ENCODE results near the gene ZNF565. TPM values are rescaled to one million over a fixed set of nuclear protein-coding genes. Genes with fewer than 3 reads are reported as not detected.

Gene ZNF565
- total RNA-seq, 1 experiment from 2014 or later = 4.9 TPM

- intact Hi-C loops (cut with micrococcal nuclease; ENCODE audit: unreplicated experiment) = no loop called here
- Histone ChIP-seq H3K27ac (ENCODE audit: low read length) (no peak overlapping the region), H3K27me3 (ENCODE audit: control insufficient read depth, insufficient read depth, low read length) (no peaks in the 10 kb centered on the region), H3K4me3 (ENCODE audit: low read depth in 2 of 2, low read length in 2 of 2) (no peak overlapping the region), H3K9me3 (ENCODE audit: control insufficient read depth, insufficient read depth, low read depth, low read length) (no peaks in the 10 kb centered on the region), H3K36me3 (ENCODE audit: control insufficient read depth, insufficient read depth, low read length) (no peaks in the 10 kb centered on the region), H3K4me1 (ENCODE audit: control insufficient read depth, insufficient read depth, low read length) (no peaks in the 10 kb centered on the region)
- POLR2A ChIA-PET = no interaction called here
- no TSS peak for BruUV-seq (replicated peaks)
- CTCF ChIA-PET = no interaction called here
- in situ Hi-C loops (cut with HindIII; ENCODE audit: low pct_unique_long_range_greater_than_20kb, low sequenced_read_pairs) = no loop called here
- DNase-seq (ENCODE audit: low read depth, low spot score) = no peak
- no peak for TF ChIP-seq REST (IDR thresholded peaks at IDR 0.05; ENCODE audit: insufficient read depth in 1 of 2, low read depth in 2 of 2, low read length in 1 of 2)
- no peak for TF ChIP-seq POLR2AphosphoS5 (IDR thresholded peaks at IDR 0.05; ENCODE audit: low read depth, low read length)
- TF ChIP-seq SIN3A (IDR thresholded peaks at IDR 0.05; ENCODE audit: borderline replicate concordance, insufficient read depth, low read depth, low read length) = no peak
- no peak for TF ChIP-seq TCF7L2 (IDR thresholded peaks at IDR 0.05; ENCODE audit: low read depth, low read length)
- TF ChIP-seq CTCF (IDR thresholded peaks at IDR 0.05) = no peak
- ATAC-seq = no peak
Measured at GRCh38 chr19:36209372-36209771, 5.1 kb downstream of the ZNF565 start.

GRCh38 chr19:36207605-36208252 lies 6.7 kb downstream of the ZNF565 start:
- POLR2A ChIA-PET = interaction anchor here (0.6 kb wide), 1 partner anchor 93 kb away, joined by 10 read pairs; the partner anchor contains the start of gene POLR2I
- in situ Hi-C loops (cut with HindIII; ENCODE audit: low pct_unique_long_range_greater_than_20kb, low sequenced_read_pairs) = no loop called here

More at GRCh38 chr19:36207605-36208252, 6.7 kb downstream of the ZNF565 start:
- DNase-seq (ENCODE audit: low read depth, low spot score) (no peak), ATAC-seq (no peak)
- CTCF ChIA-PET = interaction anchor here (0.6 kb wide), 1 partner anchor 22 kb away, joined by 6 read pairs; no protein-coding TSS in a partner anchor
- H3K4me1 ChIP-seq (ENCODE audit: control insufficient read depth, insufficient read depth, low read length) = no peaks in the 10 kb centered on the region
- H3K4me3 ChIP-seq (ENCODE audit: low read depth in 2 of 2, low read length in 2 of 2) = no peak overlapping the region
- no peaks in the 10 kb centered on the region for H3K36me3 ChIP-seq (ENCODE audit: control insufficient read depth, insufficient read depth, low read length)
- H3K9me3 ChIP-seq (ENCODE audit: control insufficient read depth, insufficient read depth, low read depth, low read length) = no peaks in the 10 kb centered on the region
- TF ChIP-seq SIN3A (IDR thresholded peaks at IDR 0.05; ENCODE audit: borderline replicate concordance, insufficient read depth, low read depth, low read length) = no peak
- no peak for TF ChIP-seq TCF7L2 (IDR thresholded peaks at IDR 0.05; ENCODE audit: low read depth, low read length)
- TF ChIP-seq POLR2AphosphoS5 (IDR thresholded peaks at IDR 0.05; ENCODE audit: low read depth, low read length) = no peak
- TF ChIP-seq CTCF (IDR thresholded peaks at IDR 0.05) = no peak
- TF ChIP-seq REST (IDR thresholded peaks at IDR 0.05; ENCODE audit: insufficient read depth in 1 of 2, low read depth in 2 of 2, low read length in 1 of 2) = no peak
- no TSS peak for BruUV-seq (replicated peaks)
- H3K27me3 ChIP-seq (ENCODE audit: control insufficient read depth, insufficient read depth, low read length) = no peaks in the 10 kb centered on the region
- H3K27ac ChIP-seq (ENCODE audit: low read length) = no peak overlapping the region
- intact Hi-C loops (cut with micrococcal nuclease; ENCODE audit: unreplicated experiment) = no loop called here

Data from Panc1 (cell line).